Heart left ventricle (tissue), 13 donors: ENCODE data around the gene EXD3.

ENCODE experiments used
- POLR2A ChIP-seq, 2 donors: fragments of 450-650 bp; IDR thresholded peaks; one replicate each; pipeline ENCODE4 v1.6.1; 2017; ENCODE audit warnings: antibody characterized with exemption in 2 of 2, mild to moderate bottlenecking in 2 of 2, moderate library complexity in 2 of 2
- TF ChIP-seq, protein P1 (sequence below), 12 donors: fragments of 200-600 bp; sonication (generic) in 4 of 12; IDR thresholded peaks; one replicate each; pipeline versions ENCODE4 v1.5.0 to v1.8.0; 2018 to 2022; ENCODE audit warnings: antibody characterized with exemption in 12 of 12, mild to moderate bottlenecking in 5 of 12
- donor health status: ischemic (EF 13 %, LVEDD 7.1; RV severe dilation, severe dysfunction).
- donor health status: DM: no; HTN: yes; CAD: no.
- donor health status: DM: no; HTN: no; CAD: no.
- donor health status: ischemic (EF 25% LVEDD 6.9; RV normal size, moderate dysfunction).
- donor health status: ischemic (EF 25% LVEDD 5.7; RV mildly dilated, moderate dysfunction).
- donor health status: ischemic (EF 35%, LVEDD 5.7; RV mildly dilated, moderate dysfunction).
- donor health status: nonischemic (EF 11% LVEDD 7.7; RV severe dilation, severe dysfunction).
- donor health status: DM: yes; HTN: yes; CAD: no.
- donor health status: PGD.
- donor health status: ischemic (EF 29% LVEDD 5.4; RV normal size, mild dysfunction).
- donor health status: nonischemic (EF 23%, LVEDD 6.1; RV moderate dilation, normal function).

GRCh38 chr9:137460363-137461315 is 37.7 kb upstream of the EXD3 start:
- TF ChIP-seq, protein P1, sequence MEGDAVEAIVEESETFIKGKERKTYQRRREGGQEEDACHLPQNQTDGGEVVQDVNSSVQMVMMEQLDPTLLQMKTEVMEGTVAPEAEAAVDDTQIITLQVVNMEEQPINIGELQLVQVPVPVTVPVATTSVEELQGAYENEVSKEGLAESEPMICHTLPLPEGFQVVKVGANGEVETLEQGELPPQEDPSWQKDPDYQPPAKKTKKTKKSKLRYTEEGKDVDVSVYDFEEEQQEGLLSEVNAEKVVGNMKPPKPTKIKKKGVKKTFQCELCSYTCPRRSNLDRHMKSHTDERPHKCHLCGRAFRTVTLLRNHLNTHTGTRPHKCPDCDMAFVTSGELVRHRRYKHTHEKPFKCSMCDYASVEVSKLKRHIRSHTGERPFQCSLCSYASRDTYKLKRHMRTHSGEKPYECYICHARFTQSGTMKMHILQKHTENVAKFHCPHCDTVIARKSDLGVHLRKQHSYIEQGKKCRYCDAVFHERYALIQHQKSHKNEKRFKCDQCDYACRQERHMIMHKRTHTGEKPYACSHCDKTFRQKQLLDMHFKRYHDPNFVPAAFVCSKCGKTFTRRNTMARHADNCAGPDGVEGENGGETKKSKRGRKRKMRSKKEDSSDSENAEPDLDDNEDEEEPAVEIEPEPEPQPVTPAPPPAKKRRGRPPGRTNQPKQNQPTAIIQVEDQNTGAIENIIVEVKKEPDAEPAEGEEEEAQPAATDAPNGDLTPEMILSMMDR (IDR thresholded peaks at IDR 0.05): no peak
- TF ChIP-seq POLR2A (IDR thresholded peaks at IDR 0.05): no peak
